Hypothalamus (tissue), 51 donors: Measurements from ENCODE around the gene BPIFA3.
A peak's percentile ranks its signal among the peaks of the same experiment; 100 is the strongest.

Source experiments
- DNase-seq, 51 donors: peaks; one replicate each; lab custom pipeline; 2025; lab: John Stamatoyannopoulos, UW

The BPIFA3 gene

DNA sequence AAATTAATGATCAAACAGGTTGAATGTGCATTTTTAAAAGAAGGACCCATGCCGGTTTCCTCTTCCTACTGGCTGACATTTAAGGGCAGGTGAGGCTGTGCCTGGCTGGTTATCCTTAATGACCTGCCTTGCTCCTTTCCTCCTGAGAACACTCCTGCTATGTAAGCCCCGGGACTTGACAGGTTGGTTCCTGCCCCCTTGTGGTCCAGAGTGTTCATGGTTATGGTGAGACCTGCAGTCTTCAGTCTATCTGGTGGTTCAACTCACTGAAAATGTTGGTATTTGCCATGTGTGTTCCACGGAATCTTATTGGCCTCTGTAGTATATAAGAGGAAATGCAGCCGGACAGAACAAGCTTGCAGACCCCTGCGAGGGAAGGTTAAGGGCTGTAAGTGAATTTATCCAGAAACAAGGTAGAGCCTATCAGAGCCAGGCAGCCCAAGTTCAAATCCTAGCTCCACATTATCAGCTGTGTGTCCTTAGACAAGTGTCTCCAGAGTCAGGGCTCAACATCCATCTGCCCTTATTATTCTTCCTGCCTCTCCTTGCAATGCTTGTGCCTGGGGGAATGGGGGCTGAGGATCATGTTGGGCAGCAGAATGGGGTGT lies 5.2 kb upstream of the BPIFA3 start:
- peak in 12 of 51 donors; percentile 1 to 18 (median 4) for DNase-seq

DNA sequence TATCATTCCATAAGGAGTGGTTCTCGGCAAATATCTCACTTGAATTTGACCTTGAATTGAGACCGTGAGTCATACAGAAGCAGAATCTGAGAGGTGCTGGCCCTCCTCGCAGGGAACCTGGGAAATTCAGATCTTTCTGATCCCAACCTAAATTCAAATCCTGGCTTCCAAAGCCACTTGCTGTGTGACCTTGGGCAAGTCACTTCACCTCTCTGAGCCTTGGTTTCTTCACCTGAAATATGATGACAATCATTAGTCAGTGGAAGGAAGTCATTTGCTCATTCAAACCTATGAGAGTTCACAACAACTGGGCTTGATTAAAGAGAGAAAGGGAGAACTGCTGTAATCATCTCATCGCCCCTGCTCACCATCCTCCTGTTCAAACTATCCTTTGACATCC lies 7.2 kb downstream of the BPIFA3 start:
- DNase-seq, result no peak

- DNase-seq, result no peak
Observed at GRCh38 chr20:33229843-33230242, 12.7 kb downstream of the BPIFA3 start.

DNA sequence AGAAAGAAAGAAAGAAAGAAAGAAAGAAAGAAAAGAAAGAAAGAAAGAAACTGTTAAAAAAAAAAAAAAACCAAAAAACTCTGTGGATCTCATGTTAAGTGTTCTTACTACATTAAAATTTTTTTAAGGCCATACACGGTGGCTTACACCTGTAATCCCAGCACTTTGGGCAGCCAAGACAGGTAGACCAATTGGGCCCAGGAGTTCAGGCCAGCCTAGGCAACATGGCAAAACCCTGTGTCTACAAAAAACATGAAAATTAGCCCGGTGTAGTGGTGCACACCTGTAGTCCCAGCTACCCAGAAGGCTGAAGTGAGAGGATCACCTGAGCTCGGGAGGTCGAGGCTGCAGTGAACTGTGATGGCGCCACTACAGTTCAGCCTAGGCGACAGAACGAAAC lies 14.1 kb downstream of the BPIFA3 start:
- no peak for DNase-seq

DNA sequence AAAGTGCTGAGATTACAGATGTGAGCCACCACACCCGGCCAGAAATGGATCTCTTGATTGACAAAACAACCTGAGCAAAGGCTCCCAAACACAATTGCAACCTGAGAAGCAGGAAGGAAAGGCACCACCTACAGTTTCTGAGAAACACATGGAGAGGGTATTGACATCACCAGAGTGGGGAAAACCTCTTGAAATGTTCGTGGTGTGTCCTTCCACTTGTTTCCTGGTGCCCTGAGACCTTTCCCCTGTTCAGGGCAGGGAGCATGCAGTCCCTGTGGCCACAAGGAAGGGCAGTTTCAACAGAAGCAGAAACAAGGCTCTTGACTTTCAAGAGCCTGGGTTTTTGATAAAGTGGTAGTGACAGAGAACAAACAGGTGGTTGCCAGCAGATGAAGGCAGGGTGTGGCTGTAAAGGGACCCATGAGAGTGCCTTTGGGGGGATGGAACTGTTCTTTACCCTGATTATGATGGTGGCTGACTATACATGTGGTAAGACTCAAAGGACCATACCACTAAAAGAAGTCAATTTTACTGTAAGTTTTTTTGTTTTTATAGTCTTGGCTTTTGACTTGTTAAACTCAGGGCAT lies 15.4 kb downstream of the BPIFA3 start:
- no peak for DNase-seq

GRCh38 chr20:33233129-33233774 lies 16.1 kb downstream of the BPIFA3 start:
- DNase-seq, result peak in 2 of 51 donors; percentile 0 to 18

GRCh38 chr20:33234050-33234449 lies 16.9 kb downstream of the BPIFA3 start:
- no peak for DNase-seq

DNA sequence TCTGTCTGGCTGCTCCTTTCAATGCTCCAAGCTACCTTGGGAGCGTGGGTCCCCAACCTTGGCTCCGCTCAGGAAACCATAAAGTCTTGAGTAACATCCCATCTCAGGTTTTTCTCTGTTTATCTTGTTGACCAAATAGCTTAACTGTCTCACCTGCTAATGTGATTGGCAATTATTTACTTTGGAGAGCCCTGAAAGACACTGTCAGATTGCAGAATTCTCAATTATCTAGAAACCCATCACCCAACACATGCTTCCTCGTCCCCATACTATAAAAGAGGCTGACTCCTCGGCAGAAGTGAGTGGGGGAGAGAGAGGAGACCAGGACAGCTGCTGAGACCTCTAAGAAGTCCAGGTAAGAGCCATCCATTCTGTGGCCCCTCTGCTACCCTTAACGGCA lies 18.5 kb downstream of the BPIFA3 start, which contains the start of gene BPIFA1:
BPIFA1 (plus strand) TSS at position 301 of the 400 bp plus-strand sequence. CDS start 1,716 bp downstream, outside the sequence.
- no peak for DNase-seq

DNA sequence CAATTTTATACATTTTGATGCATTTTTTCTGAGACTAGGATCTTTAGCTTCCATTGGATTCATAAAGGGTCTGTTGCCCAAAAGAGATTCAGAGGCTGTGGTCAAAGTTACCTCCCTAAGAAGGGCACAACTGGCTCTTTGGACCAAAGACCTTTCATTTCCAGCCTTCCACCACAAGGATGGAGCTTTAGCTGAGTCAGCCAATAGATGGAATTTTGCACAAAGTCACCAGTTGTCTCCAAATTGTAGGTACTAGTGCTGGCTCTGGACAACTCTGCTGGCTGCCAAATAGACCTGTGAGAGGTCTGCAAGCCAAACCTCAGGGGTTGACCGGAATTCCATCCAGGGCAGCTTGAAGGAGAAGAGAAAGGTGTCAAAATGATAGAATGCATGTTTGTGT lies 19.2 kb downstream of the BPIFA3 start:
- DNase-seq, result no peak

GRCh38 chr20:33237989-33238388 lies 20.8 kb downstream of the BPIFA3 start:
- DNase-seq, result no peak

DNA sequence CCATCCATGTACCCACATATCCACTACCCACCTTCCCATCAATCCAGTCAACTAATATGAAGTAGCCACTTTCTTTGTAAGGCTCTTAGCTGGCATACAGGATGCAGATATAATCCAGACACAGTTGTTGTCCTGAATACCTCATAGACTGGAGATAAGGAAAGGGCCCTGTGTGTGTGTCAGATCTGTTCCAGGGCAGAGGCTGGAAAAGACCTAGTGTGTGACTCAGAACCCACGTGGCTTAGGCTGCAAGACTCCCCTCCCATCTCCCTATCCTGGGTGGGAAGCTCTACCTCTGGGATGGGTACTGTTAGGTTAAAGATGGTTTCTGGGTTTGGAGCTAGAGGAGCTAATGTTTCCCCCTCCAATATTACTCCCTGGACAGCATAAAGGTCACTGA lies 22.3 kb downstream of the BPIFA3 start:
- no peak for DNase-seq

DNA sequence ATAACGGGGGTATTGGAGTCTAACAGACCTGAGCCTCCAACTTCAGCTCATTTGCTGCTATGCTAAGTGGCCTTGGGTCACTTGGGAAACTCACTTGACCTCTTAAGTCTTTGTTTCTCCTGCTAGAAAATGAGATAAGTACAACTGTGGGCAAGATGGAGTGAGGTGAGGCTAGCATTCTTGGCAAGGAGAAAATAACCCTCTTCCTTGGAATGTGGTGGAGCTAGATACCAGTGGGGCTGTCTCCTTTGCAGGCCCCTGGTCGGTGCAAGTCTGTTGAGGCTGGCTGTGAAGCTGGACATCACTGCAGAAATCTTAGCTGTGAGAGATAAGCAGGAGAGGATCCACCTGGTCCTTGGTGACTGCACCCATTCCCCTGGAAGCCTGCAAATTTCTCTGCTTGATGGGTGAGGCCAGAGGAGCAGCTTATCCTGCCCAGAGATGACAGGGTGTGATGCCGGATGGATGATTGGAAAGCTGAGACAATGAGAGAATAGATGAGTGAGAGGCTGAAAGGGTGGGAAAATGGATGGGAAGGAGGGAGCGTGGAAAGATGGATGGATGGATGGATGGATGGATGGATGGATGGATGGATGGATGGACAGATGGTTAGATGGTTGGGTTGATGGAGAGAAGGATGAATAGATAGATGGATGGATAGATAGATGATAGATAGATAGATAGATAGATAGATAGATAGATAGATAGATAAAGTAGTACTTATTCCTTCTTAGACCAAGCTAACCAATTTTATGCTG lies 23.0 kb downstream of the BPIFA3 start:
- no peak for DNase-seq

- DNase-seq, result no peak
Observed at GRCh38 chr20:33240923-33241322, 23.8 kb downstream of the BPIFA3 start.

- DNase-seq, result no peak
Observed at GRCh38 chr20:33242319-33243100, 25.4 kb downstream of the BPIFA3 start.

GRCh38 chr20:33246077-33246476 lies 28.9 kb downstream of the BPIFA3 start:
- DNase-seq, result no peak

GRCh38 chr20:33249456-33249855 lies 32.3 kb downstream of the BPIFA3 start:
- DNase-seq, result peak in 1 of 51 donors; percentile 27

GRCh38 chr20:33250666-33251065 lies 33.5 kb downstream of the BPIFA3 start:
- no peak for DNase-seq

DNA sequence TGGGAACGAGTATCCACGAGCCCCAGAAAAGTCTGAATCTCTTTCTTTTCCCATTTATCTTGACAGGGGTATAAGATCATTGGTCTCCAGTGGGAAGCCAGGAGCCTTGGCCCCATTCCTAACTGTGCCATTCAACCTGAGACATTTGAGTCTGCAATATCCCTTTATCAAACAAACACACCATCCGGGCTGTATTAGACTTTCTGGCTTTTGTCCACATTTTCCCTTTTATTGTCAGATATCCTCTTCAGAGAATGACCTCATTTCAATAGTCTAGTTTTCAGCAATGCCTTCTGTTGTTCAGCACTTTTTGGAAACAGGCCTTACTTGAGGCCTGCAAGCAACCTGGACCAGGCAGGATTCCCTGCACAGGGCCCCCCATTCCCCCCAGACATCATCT lies 34.3 kb downstream of the BPIFA3 start:
- DNase-seq, result no peak

DNA sequence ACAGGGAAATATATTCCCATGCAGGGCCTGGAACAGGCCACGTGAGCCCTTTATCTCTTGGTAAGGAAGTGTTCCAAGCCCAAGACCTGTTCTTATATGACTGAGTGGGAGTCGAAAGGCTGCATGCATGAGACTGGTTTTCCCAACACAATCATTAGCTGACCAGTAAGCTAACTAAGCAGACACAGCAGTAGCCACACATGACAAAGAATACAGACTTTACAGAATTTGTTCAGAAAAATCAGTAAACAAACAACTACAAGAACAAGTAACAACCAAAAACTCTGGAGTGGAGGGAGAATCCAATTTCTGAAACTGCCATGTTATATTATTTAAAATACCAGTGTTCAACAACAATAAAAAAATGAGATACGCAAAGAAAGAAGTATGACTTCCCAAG lies 35.3 kb downstream of the BPIFA3 start:
- no peak for DNase-seq

DNA sequence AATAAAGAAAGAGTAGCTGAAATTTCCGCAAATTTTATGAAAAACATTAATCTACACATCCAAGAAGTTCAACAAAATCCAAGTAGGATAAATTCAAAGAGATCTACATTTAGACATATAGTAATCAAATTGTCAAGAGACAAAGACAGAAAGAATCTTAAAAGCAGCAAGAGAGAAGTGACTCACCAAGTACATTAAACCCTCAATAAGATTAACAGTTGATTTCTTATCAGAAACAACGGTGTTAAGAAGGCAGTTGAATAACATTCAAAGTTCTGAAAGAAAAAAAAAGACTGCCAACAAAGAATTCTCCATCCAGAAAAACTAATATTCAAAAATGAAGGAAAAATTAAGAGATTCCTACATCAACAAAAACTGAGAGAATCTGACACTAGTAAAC lies 37.9 kb downstream of the BPIFA3 start:
- no peak for DNase-seq

GRCh38 chr20:33257237-33257636 lies 40.1 kb downstream of the BPIFA3 start:
- DNase-seq, result no peak
